Adipose tissue (tissue), 3 donors: ENCODE measurements around the gene FXR1. TPM values are rescaled to one million over a fixed set of nuclear protein-coding genes. Genes with fewer than 3 reads are reported as not detected.
"Not testable (repeated sequence)": the region's sequence is repeated elsewhere in the genome, so short reads cannot be mapped to it uniquely, and the experiment has no call there.

Source experiments
- H3K27ac ChIP-seq: one replicate; pipeline ENCODE4 v1.5.1; 2013; ENCODE audit warnings: low read depth, low read length
- WGBS, 3 donors: extraction: QIAGEN DNeasy Blood & Tissue Kit; methylation state at CpG; one replicate each; pipeline ENCODE4 v1.1.7; 2013; 5-methylcytosine and 5-hydroxymethylcytosine counted together
- polyA plus RNA-seq, 3 donors: library from polyadenylated mRNA; stranded (reverse); fragments of 200-250 nt; gene quantifications; one replicate each; pipeline ENCODE4 v1.2.3, GENCODE V29; 2013
- donor health status: healthy with polysubstance abuse.
- donor health status: Bipolar disorder and iron deficiency.
- donor health status: healthy.

FXR1 gene
- polyA plus RNA-seq, result 10 to 100 TPM; 51.5 to 74.0 (median 66.4) TPM

- no peak within 1 kb of the TSS for H3K27ac ChIP-seq
- 0% methylated on average over 63 to 68 of the region's 68 CpGs for WGBS, 3 donors
Observed at GRCh38 chr3:180912304-180913296, at the start of gene FXR1. FXR1 (plus strand) TSS chr3:180912670; CDS start chr3:180912686, 16 bp downstream.

- no peak overlapping the region for H3K27ac ChIP-seq
- 13 to 20% (median 16%) methylated on average over 28 of the region's 28 CpGs for WGBS, 3 donors
Observed at GRCh38 chr3:180870008-180870699, 42.3 kb upstream of the FXR1 start.

GRCh38 chr3:180871901-180872300, 40.6 kb upstream of the FXR1 start:
- WGBS, 3 donors, result 20 to 49% (median 27%) methylated on average over 3 of the region's 3 CpGs
- H3K27ac ChIP-seq, result no peak overlapping the region

- WGBS, 3 donors, result 81 to 86% (median 84%) methylated on average over 9 of the region's 9 CpGs
- not testable (repeated sequence) for H3K27ac ChIP-seq
Observed at GRCh38 chr3:180872430-180872829, 40.0 kb upstream of the FXR1 start.

- 63 to 84% (median 72%) methylated on average over 2 of the region's 2 CpGs for WGBS, 3 donors
- no peak overlapping the region for H3K27ac ChIP-seq
Observed at GRCh38 chr3:180875124-180875698, 37.3 kb upstream of the FXR1 start.

GRCh38 chr3:180881065-180881801, 31.2 kb upstream of the FXR1 start:
- no peak overlapping the region for H3K27ac ChIP-seq
- 79 to 88% (median 87%) methylated on average over 15 of the region's 15 CpGs for WGBS, 3 donors

- H3K27ac ChIP-seq, result no peak overlapping the region
- WGBS, 3 donors, result 66 to 75% (median 70%) methylated on average over 4 of the region's 4 CpGs
Observed at GRCh38 chr3:180882115-180882514, 30.4 kb upstream of the FXR1 start.

GRCh38 chr3:180888992-180889560, 23.4 kb upstream of the FXR1 start:
- H3K27ac ChIP-seq, result no peak overlapping the region
- WGBS, 3 donors, result 63 to 79% (median 75%) methylated on average over 6 of the region's 6 CpGs

GRCh38 chr3:180898572-180898971, 13.9 kb upstream of the FXR1 start:
- 78 to 94% (median 87%) methylated on average over 8 of the region's 8 CpGs for WGBS, 3 donors
- no peak overlapping the region for H3K27ac ChIP-seq

- 80 to 83% (median 82%) methylated on average over 5 of the region's 5 CpGs for WGBS, 3 donors
- no peak overlapping the region for H3K27ac ChIP-seq
Observed at GRCh38 chr3:180909369-180910127, 2.9 kb upstream of the FXR1 start.

GRCh38 chr3:180910823-180911222, 1.6 kb upstream of the FXR1 start:
- no peak overlapping the region for H3K27ac ChIP-seq
- WGBS, 3 donors, result 80 to 98% (median 92%) methylated on average over 4 of the region's 4 CpGs

GRCh38 chr3:180911876-180912303, 580 bp upstream of the FXR1 start:
- WGBS, 3 donors, result 37 to 41% (median 39%) methylated on average over 6 of the region's 6 CpGs
- H3K27ac ChIP-seq, result no peak overlapping the region

GRCh38 chr3:180913581-180914404, 1.3 kb downstream of the FXR1 start:
- WGBS, 3 donors, result 7 to 21% (median 20%) methylated on average over 19 of the region's 19 CpGs
- no peak overlapping the region for H3K27ac ChIP-seq

- H3K27ac ChIP-seq, result no peak overlapping the region
- 44 to 69% (median 55%) methylated on average over 1 of the region's 1 CpG for WGBS, 3 donors
Observed at GRCh38 chr3:180918542-180918941, 6.1 kb downstream of the FXR1 start.

GRCh38 chr3:180922242-180922641, 9.8 kb downstream of the FXR1 start:
- no peak overlapping the region for H3K27ac ChIP-seq

- 93 to 97% (median 95%) methylated on average over 4 of the region's 4 CpGs for WGBS, 3 donors
- H3K27ac ChIP-seq, result no peak overlapping the region
Observed at GRCh38 chr3:180923561-180923960, 11.1 kb downstream of the FXR1 start.

GRCh38 chr3:180926526-180926925, 14.1 kb downstream of the FXR1 start:
- H3K27ac ChIP-seq, result no peak overlapping the region
- WGBS, 3 donors, result 53 to 63% (median 59%) methylated on average over 2 of the region's 2 CpGs
